ENCODE results near the gene ERN2. TPM values are rescaled to one million over a fixed set of nuclear protein-coding genes. Genes with fewer than 3 reads are reported as not detected.
"Not testable (repeated sequence)": the region's sequence is repeated elsewhere in the genome, so short reads cannot be mapped to it uniquely, and the experiment has no call there.

The ERN2 gene
- total RNA-seq: not detected

DNA sequence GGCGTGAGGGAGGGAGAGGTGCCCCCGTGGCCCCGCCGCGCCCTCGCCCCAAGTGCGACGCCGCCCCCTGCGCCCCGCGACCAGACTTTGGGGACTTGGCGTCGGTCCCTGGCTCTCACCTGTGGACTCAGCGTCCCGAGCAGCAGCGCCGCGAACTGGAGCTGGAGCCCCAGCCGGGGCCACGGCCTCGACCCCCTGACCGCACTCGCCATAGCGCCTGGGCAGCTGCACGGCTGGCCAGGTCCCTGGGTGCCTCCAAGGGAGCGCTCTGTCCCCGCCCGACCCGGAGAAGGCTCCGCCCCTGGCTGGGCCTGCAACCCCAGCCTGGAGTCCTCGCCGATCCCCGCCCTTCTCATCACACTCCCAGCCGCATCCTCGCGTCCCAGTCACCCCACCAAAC lies at the start of gene ERN2:
TSS of gene ERN2 (minus strand) at position 247 of the 400 bp plus-strand sequence. CDS start at position 212, 35 bp downstream.
- Histone ChIP-seq H3K27me3 (ENCODE audit: control insufficient read depth in 3 of 3, insufficient read depth in 3 of 3, low read length in 3 of 3) (peaks cover 21 to 31% (median 24%) of the 10 kb centered on the region in 3 donors), H3K36me3 (ENCODE audit: control insufficient read depth in 3 of 3, insufficient read depth in 3 of 3, low read length in 3 of 3) (no peaks in the 10 kb centered on the region), H3K4me3 (ENCODE audit: low read length in 3 of 3) (no peak within 1 kb of the TSS), H3K27ac (ENCODE audit: low read depth, low read length) (no peak within 1 kb of the TSS), H3K9ac (ENCODE audit: low read depth in 1 of 3, low read length in 3 of 3) (no peak within 1 kb of the TSS), H3K4me1 (ENCODE audit: control insufficient read depth in 3 of 3, insufficient read depth in 3 of 3, low read length in 3 of 3) (no peaks in the 10 kb centered on the region), H3K9me3 (ENCODE audit: control insufficient read depth in 3 of 3, low read length in 3 of 3) (peaks cover 4 to 10% (median 9%) of the 10 kb centered on the region in 3 donors)

DNA sequence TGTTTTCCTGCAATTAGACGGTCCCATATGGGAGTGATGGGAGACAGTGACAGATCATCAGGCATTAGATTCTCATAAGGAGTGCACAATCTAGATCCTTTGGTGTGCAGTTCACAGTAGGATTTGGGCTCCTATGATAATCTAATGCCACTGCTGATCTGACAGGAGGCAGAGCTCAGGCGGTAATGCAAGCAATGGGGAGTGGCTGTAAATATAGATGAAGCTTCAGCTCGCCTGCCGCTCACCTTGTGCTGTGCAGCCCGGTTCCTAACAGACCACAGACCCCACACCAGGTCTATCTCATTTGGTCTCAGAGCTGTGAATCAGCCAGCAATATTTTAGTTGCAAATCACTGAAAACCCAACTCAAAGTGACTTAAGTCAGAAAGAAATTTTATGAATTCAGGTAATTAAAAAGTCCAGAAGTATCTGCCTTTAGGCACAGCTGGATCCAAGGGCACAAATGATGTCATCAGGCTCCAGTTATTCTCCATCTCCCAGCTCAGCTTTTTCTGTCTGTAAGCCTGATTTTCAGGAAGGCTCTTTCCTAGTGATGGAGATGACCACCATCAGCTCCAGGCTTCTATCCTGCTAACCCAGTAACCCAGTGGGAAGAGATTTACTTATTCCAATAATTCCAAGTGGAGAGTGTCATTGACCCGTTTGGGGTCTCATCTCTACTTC lies 45.1 kb upstream of the ERN2 start:
- Histone ChIP-seq H3K4me3 (ENCODE audit: low read length in 3 of 3) (no peak overlapping the region), H3K27ac (ENCODE audit: low read depth, low read length) (no peak overlapping the region), H3K9me3 (ENCODE audit: control insufficient read depth in 3 of 3, low read length in 3 of 3) (peaks cover 0 to 3% (median 0%) of the 10 kb centered on the region in 3 donors), H3K4me1 (ENCODE audit: control insufficient read depth in 3 of 3, insufficient read depth in 3 of 3, low read length in 3 of 3) (no peaks in the 10 kb centered on the region), H3K9ac (ENCODE audit: low read depth in 1 of 3, low read length in 3 of 3) (no peak overlapping the region), H3K36me3 (ENCODE audit: control insufficient read depth in 3 of 3, insufficient read depth in 3 of 3, low read length in 3 of 3) (no peaks in the 10 kb centered on the region), H3K27me3 (ENCODE audit: control insufficient read depth in 3 of 3, insufficient read depth in 3 of 3, low read length in 3 of 3) (peaks cover 29 to 41% (median 33%) of the 10 kb centered on the region in 3 donors)

DNA sequence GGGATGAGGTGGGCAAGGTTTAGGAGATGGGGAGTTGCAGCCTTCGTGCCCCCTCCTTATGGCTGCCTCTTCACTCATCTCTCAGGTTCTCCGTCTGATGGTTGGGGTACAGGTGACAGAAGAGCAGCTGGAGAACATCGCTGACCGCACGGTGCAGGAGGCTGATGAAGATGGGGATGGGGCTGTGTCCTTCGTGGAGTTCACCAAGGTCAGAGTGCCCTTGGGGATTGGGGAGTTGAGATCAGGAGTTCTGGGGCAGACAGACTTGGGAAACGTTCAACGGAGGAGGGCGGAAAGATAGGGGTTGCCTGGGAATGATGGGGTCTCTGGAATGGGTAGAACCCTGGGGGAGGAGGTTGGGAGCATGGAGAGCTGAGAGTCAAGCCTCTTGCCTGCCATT lies 44.1 kb upstream of the ERN2 start:
- H3K27ac ChIP-seq (ENCODE audit: low read depth, low read length): no peak overlapping the region
- peaks cover 29 to 41% (median 33%) of the 10 kb centered on the region in 3 donors for H3K27me3 ChIP-seq (ENCODE audit: control insufficient read depth in 3 of 3, insufficient read depth in 3 of 3, low read length in 3 of 3)

DNA sequence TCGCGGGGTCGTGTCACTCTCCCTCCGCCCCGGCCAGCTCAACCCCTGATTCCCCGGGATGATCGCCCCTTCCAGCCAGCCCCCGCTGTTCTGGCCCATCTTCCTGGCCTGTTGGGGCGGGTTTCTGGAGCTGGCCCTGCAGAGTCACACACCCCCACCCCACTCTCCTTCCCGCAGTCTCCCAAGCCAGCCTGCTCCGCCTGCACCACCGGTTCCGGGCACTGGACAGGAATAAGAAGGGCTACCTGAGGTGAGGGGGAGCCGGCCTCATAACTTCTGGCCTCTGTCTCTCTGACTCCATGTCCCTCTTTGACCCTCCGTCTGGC lies 42.4 kb upstream of the ERN2 start:
- no peaks in the 10 kb centered on the region for H3K4me1 ChIP-seq (ENCODE audit: control insufficient read depth in 3 of 3, insufficient read depth in 3 of 3, low read length in 3 of 3)
- no peak overlapping the region for H3K4me3 ChIP-seq (ENCODE audit: low read length in 3 of 3)
- peaks cover 0 to 3% (median 0%) of the 10 kb centered on the region in 3 donors for H3K9me3 ChIP-seq (ENCODE audit: control insufficient read depth in 3 of 3, low read length in 3 of 3)
- no peak overlapping the region for H3K9ac ChIP-seq (ENCODE audit: low read depth in 1 of 3, low read length in 3 of 3)
- no peak overlapping the region for H3K27ac ChIP-seq (ENCODE audit: low read depth, low read length)
- peaks cover 29 to 41% (median 33%) of the 10 kb centered on the region in 3 donors for H3K27me3 ChIP-seq (ENCODE audit: control insufficient read depth in 3 of 3, insufficient read depth in 3 of 3, low read length in 3 of 3)
- no peaks in the 10 kb centered on the region for H3K36me3 ChIP-seq (ENCODE audit: control insufficient read depth in 3 of 3, insufficient read depth in 3 of 3, low read length in 3 of 3)

More for the DNA sequence above, 44.1 kb upstream of the ERN2 start:
- H3K4me1 ChIP-seq (ENCODE audit: control insufficient read depth in 3 of 3, insufficient read depth in 3 of 3, low read length in 3 of 3): no peaks in the 10 kb centered on the region
- H3K9me3 ChIP-seq (ENCODE audit: control insufficient read depth in 3 of 3, low read length in 3 of 3): peaks cover 0 to 3% (median 0%) of the 10 kb centered on the region in 3 donors
- H3K36me3 ChIP-seq (ENCODE audit: control insufficient read depth in 3 of 3, insufficient read depth in 3 of 3, low read length in 3 of 3): no peaks in the 10 kb centered on the region
- H3K9ac ChIP-seq (ENCODE audit: low read depth in 1 of 3, low read length in 3 of 3): no peak overlapping the region
- no peak overlapping the region for H3K4me3 ChIP-seq (ENCODE audit: low read length in 3 of 3)

DNA sequence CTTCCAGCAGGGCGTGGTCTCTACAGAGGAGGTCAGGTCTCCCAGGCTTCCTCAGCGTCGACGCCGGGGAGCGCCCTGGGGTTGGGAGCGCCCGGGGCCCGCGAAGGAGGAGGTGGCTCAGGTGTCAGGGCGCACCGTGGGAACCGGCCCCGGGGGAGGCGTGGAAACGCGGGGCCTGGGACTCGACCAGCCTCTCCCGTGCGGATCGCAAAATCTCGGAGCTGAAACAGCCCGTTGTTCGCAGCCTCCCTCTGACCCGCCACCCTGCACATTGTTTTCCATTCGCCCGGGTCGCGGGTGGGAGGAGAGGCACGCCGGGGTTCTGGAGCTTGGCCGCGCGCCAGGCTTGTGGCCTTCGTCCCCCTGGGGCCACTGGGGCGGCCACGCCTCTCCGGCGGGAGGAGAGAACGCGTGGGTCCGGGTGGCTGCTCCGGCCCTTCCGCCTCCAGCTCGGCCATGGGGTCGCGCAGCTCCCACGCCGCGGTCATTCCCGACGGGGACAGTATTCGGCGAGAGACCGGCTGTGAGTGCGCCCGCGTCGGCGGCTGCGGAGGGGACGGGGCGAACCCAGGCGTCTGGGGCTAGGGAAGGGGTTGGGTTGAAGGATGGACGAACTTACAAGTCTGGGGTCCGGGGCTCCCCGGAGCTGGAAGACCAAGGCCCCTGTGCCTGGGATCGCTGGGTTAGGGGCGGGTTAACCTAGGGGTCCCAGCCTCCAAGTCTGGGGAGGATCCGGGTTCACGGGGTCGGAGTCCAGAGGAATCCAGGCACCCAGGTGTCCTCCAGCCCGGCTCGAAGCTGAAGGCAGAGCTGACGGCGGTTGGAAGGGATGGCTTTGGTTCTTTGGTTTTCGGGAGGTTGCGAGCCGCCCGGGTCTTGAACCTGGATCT lies 41.8 kb upstream of the ERN2 start, which contains the start of gene CHP2:
TSS of gene CHP2 (plus strand) at position 433 of the 890 bp plus-strand sequence. CDS start at position 457, 24 bp downstream.
- Histone ChIP-seq H3K9ac (ENCODE audit: low read depth in 1 of 3, low read length in 3 of 3) (no peak within 1 kb of the TSS), H3K4me1 (ENCODE audit: control insufficient read depth in 3 of 3, insufficient read depth in 3 of 3, low read length in 3 of 3) (no peaks in the 10 kb centered on the region), H3K9me3 (ENCODE audit: control insufficient read depth in 3 of 3, low read length in 3 of 3) (peaks cover 0 to 3% (median 0%) of the 10 kb centered on the region in 3 donors), H3K36me3 (ENCODE audit: control insufficient read depth in 3 of 3, insufficient read depth in 3 of 3, low read length in 3 of 3) (no peaks in the 10 kb centered on the region), H3K27me3 (ENCODE audit: control insufficient read depth in 3 of 3, insufficient read depth in 3 of 3, low read length in 3 of 3) (peaks cover 29 to 41% (median 33%) of the 10 kb centered on the region in 3 donors), H3K4me3 (ENCODE audit: low read length in 3 of 3) (no peak within 1 kb of the TSS), H3K27ac (ENCODE audit: low read depth, low read length) (no peak within 1 kb of the TSS)

DNA sequence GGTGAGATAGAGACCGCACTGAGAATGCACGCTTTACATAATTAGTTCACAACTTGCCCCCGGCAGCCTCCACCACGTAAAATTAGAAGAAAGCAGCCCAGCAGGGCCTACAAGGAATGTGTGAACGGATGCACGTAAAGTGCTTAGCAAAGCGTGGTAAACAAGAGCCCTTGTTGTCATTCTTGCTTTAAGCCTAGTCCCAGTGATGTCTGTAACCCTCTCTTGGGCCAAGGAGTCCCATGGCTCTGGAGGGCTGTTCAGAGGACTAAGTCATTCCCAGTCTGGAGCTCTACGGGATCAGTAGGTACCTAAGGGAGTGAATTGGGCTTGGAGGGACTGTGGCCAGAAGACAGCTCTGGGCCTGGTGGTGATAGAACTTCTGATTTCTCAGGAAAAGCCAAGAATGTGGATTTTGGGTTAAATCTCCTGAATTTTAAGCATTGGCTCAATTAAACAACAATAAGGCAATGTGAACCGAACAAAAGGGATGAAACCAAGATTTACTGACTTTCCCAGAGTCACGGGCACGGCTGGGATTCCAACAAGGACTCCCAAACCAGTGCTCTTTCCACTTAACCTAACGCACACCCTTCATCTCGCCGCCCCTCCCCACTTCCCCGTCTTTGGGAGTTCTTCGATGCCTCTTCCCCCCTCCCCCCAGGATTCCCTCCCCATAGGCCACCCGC lies 41.0 kb upstream of the ERN2 start:
- H3K4me3 ChIP-seq (ENCODE audit: low read length in 3 of 3): no peak overlapping the region
- H3K9ac ChIP-seq (ENCODE audit: low read depth in 1 of 3, low read length in 3 of 3): no peak overlapping the region
- H3K36me3 ChIP-seq (ENCODE audit: control insufficient read depth in 3 of 3, insufficient read depth in 3 of 3, low read length in 3 of 3): no peaks in the 10 kb centered on the region
- H3K9me3 ChIP-seq (ENCODE audit: control insufficient read depth in 3 of 3, low read length in 3 of 3): peaks cover 0 to 2% (median 0%) of the 10 kb centered on the region in 3 donors
- peaks cover 29 to 41% (median 33%) of the 10 kb centered on the region in 3 donors for H3K27me3 ChIP-seq (ENCODE audit: control insufficient read depth in 3 of 3, insufficient read depth in 3 of 3, low read length in 3 of 3)
- no peaks in the 10 kb centered on the region for H3K4me1 ChIP-seq (ENCODE audit: control insufficient read depth in 3 of 3, insufficient read depth in 3 of 3, low read length in 3 of 3)
- H3K27ac ChIP-seq (ENCODE audit: low read depth, low read length): no peak overlapping the region

DNA sequence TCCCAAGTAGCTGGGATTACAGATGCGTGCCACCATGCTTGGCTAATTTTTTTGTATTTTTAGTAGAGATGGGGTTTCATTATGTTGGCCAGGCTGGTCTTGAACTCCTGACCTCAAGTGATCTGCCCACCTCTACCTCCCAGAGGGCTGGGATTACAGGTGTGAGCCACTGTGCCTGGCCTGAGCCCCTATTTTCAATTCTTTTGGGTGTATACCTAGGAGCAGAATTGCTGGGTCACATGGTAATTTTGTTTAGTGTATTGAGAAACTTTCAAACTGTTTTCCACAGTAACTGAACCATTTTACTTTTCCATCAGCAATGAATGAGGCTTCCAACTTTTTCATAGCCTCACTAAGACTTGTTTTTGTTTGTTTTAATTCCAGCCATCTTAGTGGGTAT lies 38.0 kb upstream of the ERN2 start:
- not testable (repeated sequence) for H3K4me3 ChIP-seq (ENCODE audit: low read length in 3 of 3); H3K27ac ChIP-seq (ENCODE audit: low read depth, low read length); H3K4me1 ChIP-seq (ENCODE audit: control insufficient read depth in 3 of 3, insufficient read depth in 3 of 3, low read length in 3 of 3); H3K9ac ChIP-seq (ENCODE audit: low read depth in 1 of 3, low read length in 3 of 3); H3K36me3 ChIP-seq (ENCODE audit: control insufficient read depth in 3 of 3, insufficient read depth in 3 of 3, low read length in 3 of 3); H3K9me3 ChIP-seq (ENCODE audit: control insufficient read depth in 3 of 3, low read length in 3 of 3)
- peaks cover 22 to 24% (median 23%) of the 10 kb centered on the region in 3 donors for H3K27me3 ChIP-seq (ENCODE audit: control insufficient read depth in 3 of 3, insufficient read depth in 3 of 3, low read length in 3 of 3)

DNA sequence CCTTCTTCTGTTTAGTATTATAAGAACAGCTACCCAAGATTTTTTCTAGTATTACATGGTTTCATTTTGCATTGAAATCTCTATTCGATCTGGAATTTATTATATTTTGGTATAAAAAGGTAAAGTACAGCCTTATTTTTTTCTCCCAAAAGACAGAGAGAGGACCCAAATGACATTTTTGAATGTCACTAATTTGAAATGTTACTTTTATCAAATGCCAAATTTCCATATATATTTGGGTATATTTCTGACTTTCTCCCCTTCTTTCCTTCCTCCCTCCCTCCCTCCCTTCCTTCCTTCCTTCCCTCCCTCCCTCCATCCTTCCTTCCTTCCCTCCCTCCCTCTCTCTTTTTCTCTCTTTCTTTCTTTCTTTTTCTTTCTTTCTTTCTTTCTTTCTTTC lies 35.6 kb upstream of the ERN2 start:
- Histone ChIP-seq H3K4me3 (ENCODE audit: low read length in 3 of 3) (no peak overlapping the region), H3K9me3 (ENCODE audit: control insufficient read depth in 3 of 3, low read length in 3 of 3) (no peaks in the 10 kb centered on the region), H3K36me3 (ENCODE audit: control insufficient read depth in 3 of 3, insufficient read depth in 3 of 3, low read length in 3 of 3) (no peaks in the 10 kb centered on the region), H3K9ac (ENCODE audit: low read depth in 1 of 3, low read length in 3 of 3) (no peak overlapping the region), H3K4me1 (ENCODE audit: control insufficient read depth in 3 of 3, insufficient read depth in 3 of 3, low read length in 3 of 3) (no peaks in the 10 kb centered on the region), H3K27ac (ENCODE audit: low read depth, low read length) (no peak overlapping the region), H3K27me3 (ENCODE audit: control insufficient read depth in 3 of 3, insufficient read depth in 3 of 3, low read length in 3 of 3) (peaks cover 0 to 7% (median 0%) of the 10 kb centered on the region in 3 donors)

DNA sequence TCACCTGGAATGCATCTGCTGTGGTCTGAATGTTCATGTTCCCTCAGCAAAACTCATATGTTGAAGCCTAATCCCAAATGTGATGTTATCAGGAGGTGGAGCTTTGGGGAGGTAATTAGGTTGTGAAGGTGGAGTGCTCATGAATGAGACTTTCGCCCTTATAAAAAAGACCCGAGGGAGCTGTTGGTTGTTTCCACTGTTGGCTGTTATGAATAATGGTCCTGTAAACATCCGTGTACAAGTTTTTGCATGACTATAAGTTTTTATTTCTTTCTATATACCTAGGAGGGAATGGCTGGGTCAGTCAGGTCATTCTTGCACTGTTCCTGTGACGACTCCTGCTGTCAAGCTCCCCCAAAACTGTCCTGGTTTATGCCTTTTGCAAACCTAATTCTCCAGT lies 32.2 kb upstream of the ERN2 start:
- Histone ChIP-seq H3K36me3 (ENCODE audit: control insufficient read depth in 3 of 3, insufficient read depth in 3 of 3, low read length in 3 of 3) (no peaks in the 10 kb centered on the region), H3K27ac (ENCODE audit: low read depth, low read length) (no peak overlapping the region), H3K4me1 (ENCODE audit: control insufficient read depth in 3 of 3, insufficient read depth in 3 of 3, low read length in 3 of 3) (no peaks in the 10 kb centered on the region), H3K27me3 (ENCODE audit: control insufficient read depth in 3 of 3, insufficient read depth in 3 of 3, low read length in 3 of 3) (peaks cover 0 to 7% (median 0%) of the 10 kb centered on the region in 3 donors), H3K4me3 (ENCODE audit: low read length in 3 of 3) (no peak overlapping the region), H3K9ac (ENCODE audit: low read depth in 1 of 3, low read length in 3 of 3) (no peak overlapping the region), H3K9me3 (ENCODE audit: control insufficient read depth in 3 of 3, low read length in 3 of 3) (no peaks in the 10 kb centered on the region)

Data from skeletal muscle tissue (tissue), 4 donors.